Muscle layer of duodenum (tissue), 2 donors: ENCODE measurements around the gene CDC123.
"Not testable (repeated sequence)": the region's sequence is repeated elsewhere in the genome, so short reads cannot be mapped to it uniquely, and the experiment has no call there.

Experiments
- H3K27ac ChIP-seq: one replicate; pipeline ENCODE4 v1.7.0; 2013; ENCODE audit warnings: mild to moderate bottlenecking, low read length
- H3K27me3 ChIP-seq: one replicate; pipeline ENCODE4 v1.7.0; 2013; ENCODE audit warnings: low read depth, mild to moderate bottlenecking, control low read depth, low read length
- H3K36me3 ChIP-seq, 2 donors: one replicate each; pipeline ENCODE4 v1.7.0; 2013; ENCODE audit warnings: low read length in 2 of 2, control low read depth in 1 of 2, mild to moderate bottlenecking in 1 of 2; ENCODE audit not compliant: insufficient read depth in 2 of 2, control insufficient read depth in 1 of 2
- H3K4me1 ChIP-seq, 2 donors: one replicate each; pipeline ENCODE4 v1.7.0; 2013; ENCODE audit warnings: low read length in 2 of 2, mild to moderate bottlenecking in 2 of 2, control low read depth in 1 of 2, moderate library complexity in 1 of 2; ENCODE audit not compliant: insufficient read depth in 2 of 2, control insufficient read depth in 1 of 2
- H3K4me3 ChIP-seq, 2 donors: one replicate each; pipeline ENCODE4 v1.7.0; 2013; ENCODE audit warnings: low read length in 2 of 2, low read depth in 1 of 2, mild to moderate bottlenecking in 1 of 2
- H3K9me3 ChIP-seq, 2 donors: one replicate each; pipeline ENCODE4 v1.7.0; 2013; ENCODE audit warnings: low read length in 2 of 2, control low read depth in 1 of 2, mild to moderate bottlenecking in 1 of 2; ENCODE audit not compliant: control insufficient read depth in 1 of 2
- donor health status: healthy.

The CDC123 gene

GRCh38 chr10:12213621-12214020 is 17.6 kb downstream of the CDC123 start:
- no peak overlapping the region for H3K4me3 ChIP-seq
- no peaks in the 10 kb centered on the region for H3K9me3 ChIP-seq
- H3K27ac ChIP-seq, result no peak overlapping the region
- H3K36me3 ChIP-seq, result peaks cover 25 to 50% of the 10 kb centered on the region in 2 donors
- no peaks in the 10 kb centered on the region for H3K27me3 ChIP-seq
- peaks cover 0 to 10% of the 10 kb centered on the region in 2 donors for H3K4me1 ChIP-seq

GRCh38 chr10:12214093-12214492 is 18.1 kb downstream of the CDC123 start:
- H3K27ac ChIP-seq, result peak overlapping the region; percentile 39
- H3K27me3 ChIP-seq, result no peaks in the 10 kb centered on the region
- peaks cover 26 to 50% of the 10 kb centered on the region in 2 donors for H3K36me3 ChIP-seq
- no peaks in the 10 kb centered on the region for H3K9me3 ChIP-seq
- H3K4me3 ChIP-seq, result no peak overlapping the region
- H3K4me1 ChIP-seq, result peaks cover 0 to 10% of the 10 kb centered on the region in 2 donors

GRCh38 chr10:12214763-12215218 is 18.8 kb downstream of the CDC123 start:
- Histone ChIP-seq H3K4me1 (peaks cover 0 to 10% of the 10 kb centered on the region in 2 donors), H3K4me3 (peak overlapping the region; percentile 17 to 31), H3K36me3 (peaks cover 24 to 51% of the 10 kb centered on the region in 2 donors), H3K27ac (peak overlapping the region; percentile 39), H3K27me3 (no peaks in the 10 kb centered on the region), H3K9me3 (no peaks in the 10 kb centered on the region)

GRCh38 chr10:12218991-12219390 is 23.0 kb downstream of the CDC123 start:
- Histone ChIP-seq H3K9me3 (no peaks in the 10 kb centered on the region), H3K27me3 (no peaks in the 10 kb centered on the region), H3K36me3 (peaks cover 9 to 20% of the 10 kb centered on the region in 2 donors), H3K27ac (no peak overlapping the region), H3K4me3 (no peak overlapping the region), H3K4me1 (peaks cover 5 to 17% of the 10 kb centered on the region in 2 donors)

GRCh38 chr10:12221323-12222298 is 25.6 kb downstream of the CDC123 start:
- Histone ChIP-seq H3K4me1 (peaks cover 5 to 16% of the 10 kb centered on the region in 2 donors), H3K36me3 (peaks cover 9 to 20% of the 10 kb centered on the region in 2 donors), H3K4me3 (no peak overlapping the region), H3K27ac (no peak overlapping the region), H3K9me3 (no peaks in the 10 kb centered on the region), H3K27me3 (no peaks in the 10 kb centered on the region)

- Histone ChIP-seq H3K36me3 (peaks cover 7% of the 10 kb centered on the region in 2 donors), H3K9me3 (no peaks in the 10 kb centered on the region), H3K27me3 (no peaks in the 10 kb centered on the region), H3K4me3 (no peak overlapping the region), H3K27ac (no peak overlapping the region), H3K4me1 (peaks cover 5 to 16% of the 10 kb centered on the region in 2 donors)
These were observed 29.5 kb downstream of the CDC123 start for GRCh38 chr10:12225444-12225843.

- Histone ChIP-seq H3K4me1 (peaks cover 5 to 16% of the 10 kb centered on the region in 2 donors), H3K36me3 (peaks cover 7 to 11% of the 10 kb centered on the region in 2 donors)
- not testable (repeated sequence) for H3K27me3 ChIP-seq, H3K4me3 ChIP-seq, H3K27ac ChIP-seq, H3K9me3 ChIP-seq
These were observed 30.4 kb downstream of the CDC123 start for GRCh38 chr10:12226438-12226837.

- no peak overlapping the region for H3K27ac ChIP-seq
- H3K4me1 ChIP-seq, result peaks cover 0 to 9% of the 10 kb centered on the region in 2 donors
- no peaks in the 10 kb centered on the region for H3K27me3 ChIP-seq
- H3K9me3 ChIP-seq, result no peaks in the 10 kb centered on the region
- no peak overlapping the region for H3K4me3 ChIP-seq
- H3K36me3 ChIP-seq, result peaks cover 20 to 23% of the 10 kb centered on the region in 2 donors
These were observed 32.9 kb downstream of the CDC123 start for GRCh38 chr10:12228851-12229250.

GRCh38 chr10:12234687-12235086 is 38.7 kb downstream of the CDC123 start:
- not testable (repeated sequence) for H3K9me3 ChIP-seq, H3K27me3 ChIP-seq, H3K27ac ChIP-seq, H3K4me3 ChIP-seq
- H3K36me3 ChIP-seq, result peaks cover 31 to 33% of the 10 kb centered on the region in 2 donors
- peaks cover 0 to 12% of the 10 kb centered on the region in 2 donors for H3K4me1 ChIP-seq

- Histone ChIP-seq H3K4me1 (peaks cover 0 to 12% of the 10 kb centered on the region in 2 donors), H3K9me3 (no peaks in the 10 kb centered on the region), H3K27ac (no peak overlapping the region), H3K4me3 (no peak overlapping the region), H3K27me3 (no peaks in the 10 kb centered on the region), H3K36me3 (peaks cover 31 to 32% of the 10 kb centered on the region in 2 donors)
These were observed 39.2 kb downstream of the CDC123 start for GRCh38 chr10:12235116-12235694.

- Histone ChIP-seq H3K27ac (no peak overlapping the region), H3K36me3 (peaks cover 33 to 34% of the 10 kb centered on the region in 2 donors), H3K27me3 (no peaks in the 10 kb centered on the region), H3K4me1 (peaks cover 0 to 12% of the 10 kb centered on the region in 2 donors), H3K9me3 (no peaks in the 10 kb centered on the region), H3K4me3 (no peak overlapping the region)
These were observed 39.8 kb downstream of the CDC123 start for GRCh38 chr10:12235796-12236195.
